ENCODE results near the gene NR4A1. TPM values are rescaled to one million over a fixed set of nuclear protein-coding genes. Genes with fewer than 3 reads are reported as not detected.

The NR4A1 gene
- total RNA-seq, 1 experiment from 2014 or later: 12.5 TPM

DNA sequence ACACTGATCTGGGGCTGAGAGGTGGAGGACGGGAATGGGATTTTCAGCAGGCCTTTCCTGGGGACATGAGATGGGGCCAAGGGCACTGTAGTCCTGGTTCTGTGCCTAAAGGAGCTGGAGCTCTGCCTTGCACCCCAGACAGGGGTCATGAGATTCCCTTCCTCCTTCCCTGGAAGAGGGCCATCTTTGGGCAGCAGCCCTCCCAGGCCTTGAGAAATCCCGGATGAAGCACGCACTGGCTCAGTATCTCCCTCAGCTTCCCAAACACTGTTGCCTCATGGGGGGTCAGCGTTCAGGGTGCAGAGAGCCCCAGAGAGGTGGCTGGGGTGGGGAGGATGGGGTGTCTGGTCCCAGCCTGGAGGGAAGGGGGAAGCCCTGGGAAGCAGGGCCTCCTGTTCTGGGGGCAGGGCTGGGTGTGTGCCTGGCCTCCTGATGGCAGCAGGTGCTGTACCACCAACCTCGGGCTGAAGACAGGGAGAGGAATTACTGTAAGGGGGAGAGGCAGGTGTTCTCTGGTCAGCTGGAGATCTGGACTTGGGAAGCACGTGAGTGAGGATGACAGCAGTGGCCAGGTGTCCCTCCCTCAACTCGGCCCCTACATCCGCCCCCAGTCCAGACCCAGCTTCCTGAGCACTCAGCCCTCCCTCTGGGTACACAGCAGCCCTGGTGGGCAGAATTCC, 8.4 kb upstream of the NR4A1 start:
- Histone ChIP-seq H3K27ac (ENCODE audit: low read depth, low read length, poor library complexity, severe bottlenecking) (no peak overlapping the region), H3K36me3 (ENCODE audit: insufficient read depth, low read length, poor library complexity, severe bottlenecking) (no peaks in the 10 kb centered on the region), H3K9me3 (ENCODE audit: low read depth, low read length, poor library complexity, severe bottlenecking) (no peaks in the 10 kb centered on the region), H3K4me1 (ENCODE audit: insufficient read depth, low read length, poor library complexity, severe bottlenecking) (peaks cover 3% of the 10 kb centered on the region), H3K4me3 (ENCODE audit: low read depth, low read length, poor library complexity, severe bottlenecking) (no peak overlapping the region), H3K27me3 (replicated peaks; ENCODE audit: insufficient read depth, low read depth, low read length, poor library complexity) (no peaks in the 10 kb centered on the region)
- DNase-seq (ENCODE audit: low spot score): no peak
- CTCF ChIA-PET: no interaction called here
- POLR2A ChIA-PET (ENCODE audit: low non-redundant PET): no interaction called here
- intact Hi-C loops (cut with micrococcal nuclease; ENCODE audit: unreplicated experiment): no loop called here
- BruUV-seq (replicated peaks): no TSS peak
- TF ChIP-seq, protein P1, sequence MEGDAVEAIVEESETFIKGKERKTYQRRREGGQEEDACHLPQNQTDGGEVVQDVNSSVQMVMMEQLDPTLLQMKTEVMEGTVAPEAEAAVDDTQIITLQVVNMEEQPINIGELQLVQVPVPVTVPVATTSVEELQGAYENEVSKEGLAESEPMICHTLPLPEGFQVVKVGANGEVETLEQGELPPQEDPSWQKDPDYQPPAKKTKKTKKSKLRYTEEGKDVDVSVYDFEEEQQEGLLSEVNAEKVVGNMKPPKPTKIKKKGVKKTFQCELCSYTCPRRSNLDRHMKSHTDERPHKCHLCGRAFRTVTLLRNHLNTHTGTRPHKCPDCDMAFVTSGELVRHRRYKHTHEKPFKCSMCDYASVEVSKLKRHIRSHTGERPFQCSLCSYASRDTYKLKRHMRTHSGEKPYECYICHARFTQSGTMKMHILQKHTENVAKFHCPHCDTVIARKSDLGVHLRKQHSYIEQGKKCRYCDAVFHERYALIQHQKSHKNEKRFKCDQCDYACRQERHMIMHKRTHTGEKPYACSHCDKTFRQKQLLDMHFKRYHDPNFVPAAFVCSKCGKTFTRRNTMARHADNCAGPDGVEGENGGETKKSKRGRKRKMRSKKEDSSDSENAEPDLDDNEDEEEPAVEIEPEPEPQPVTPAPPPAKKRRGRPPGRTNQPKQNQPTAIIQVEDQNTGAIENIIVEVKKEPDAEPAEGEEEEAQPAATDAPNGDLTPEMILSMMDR (conservative IDR thresholded peaks at IDR 0.05; ENCODE audit: low read depth, low read length): no peak
- TF ChIP-seq EZH2 (IDR thresholded peaks at IDR 0.05; ENCODE audit: borderline replicate concordance, low read depth, low read length, poor library complexity, severe bottlenecking): no peak

DNA sequence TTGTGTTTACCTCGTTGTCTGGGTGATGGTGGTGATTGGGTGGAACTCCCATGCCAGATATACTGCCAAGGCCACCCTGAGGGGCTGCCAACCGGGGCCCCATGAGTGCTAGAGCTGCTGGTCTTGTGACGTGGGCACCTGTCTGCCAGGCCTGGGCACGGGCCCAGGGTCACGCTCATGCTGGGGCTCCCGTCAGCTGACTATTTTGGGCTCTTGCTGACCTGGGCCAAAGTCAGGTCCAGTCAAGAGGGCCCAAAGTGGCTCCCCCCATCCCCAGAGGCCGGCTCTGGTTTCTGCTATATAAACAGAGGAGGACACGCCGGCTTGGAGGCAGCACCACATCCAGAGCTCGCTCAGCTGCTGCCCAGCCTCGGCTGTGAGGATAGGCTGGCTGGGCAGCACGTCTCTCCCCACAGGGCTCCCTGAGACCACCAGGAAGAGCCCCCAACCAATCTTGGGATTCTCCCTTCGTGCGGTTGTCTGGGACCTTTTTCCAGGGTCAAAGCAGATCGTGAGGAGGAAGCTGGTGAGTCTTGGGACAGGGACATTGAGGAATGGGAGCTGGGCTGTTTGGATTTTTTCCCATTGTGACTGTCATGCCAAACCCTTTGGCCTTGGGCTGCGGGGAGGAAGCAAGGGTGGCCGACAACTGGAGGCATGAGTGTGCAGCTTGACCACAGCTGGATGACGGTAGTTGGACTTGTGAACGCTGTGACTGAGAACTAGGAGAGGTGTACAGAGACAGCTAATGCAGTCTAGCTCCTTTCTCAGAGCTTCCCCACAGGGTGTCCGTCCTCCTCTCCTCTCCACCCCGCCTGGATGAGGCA, 7.6 kb upstream of the NR4A1 start:
- CTCF ChIA-PET: no interaction called here
- H3K27ac ChIP-seq (ENCODE audit: low read depth, low read length, poor library complexity, severe bottlenecking): no peak overlapping the region
- POLR2A ChIA-PET (ENCODE audit: low non-redundant PET): no interaction called here
- H3K4me1 ChIP-seq (ENCODE audit: insufficient read depth, low read length, poor library complexity, severe bottlenecking): peaks cover 3% of the 10 kb centered on the region
- TF ChIP-seq, protein P1 (conservative IDR thresholded peaks at IDR 0.05; ENCODE audit: low read depth, low read length): no peak
- TF ChIP-seq EZH2 (IDR thresholded peaks at IDR 0.05; ENCODE audit: borderline replicate concordance, low read depth, low read length, poor library complexity, severe bottlenecking): no peak
- intact Hi-C loops (cut with micrococcal nuclease; ENCODE audit: unreplicated experiment): no loop called here
- no TSS peak for BruUV-seq (replicated peaks)
- no peaks in the 10 kb centered on the region for H3K36me3 ChIP-seq (ENCODE audit: insufficient read depth, low read length, poor library complexity, severe bottlenecking)
- no peaks in the 10 kb centered on the region for H3K27me3 ChIP-seq (replicated peaks; ENCODE audit: insufficient read depth, low read depth, low read length, poor library complexity)
- H3K9me3 ChIP-seq (ENCODE audit: low read depth, low read length, poor library complexity, severe bottlenecking): no peaks in the 10 kb centered on the region
- no peak for DNase-seq (ENCODE audit: low spot score)
- no peak overlapping the region for H3K4me3 ChIP-seq (ENCODE audit: low read depth, low read length, poor library complexity, severe bottlenecking)

DNA sequence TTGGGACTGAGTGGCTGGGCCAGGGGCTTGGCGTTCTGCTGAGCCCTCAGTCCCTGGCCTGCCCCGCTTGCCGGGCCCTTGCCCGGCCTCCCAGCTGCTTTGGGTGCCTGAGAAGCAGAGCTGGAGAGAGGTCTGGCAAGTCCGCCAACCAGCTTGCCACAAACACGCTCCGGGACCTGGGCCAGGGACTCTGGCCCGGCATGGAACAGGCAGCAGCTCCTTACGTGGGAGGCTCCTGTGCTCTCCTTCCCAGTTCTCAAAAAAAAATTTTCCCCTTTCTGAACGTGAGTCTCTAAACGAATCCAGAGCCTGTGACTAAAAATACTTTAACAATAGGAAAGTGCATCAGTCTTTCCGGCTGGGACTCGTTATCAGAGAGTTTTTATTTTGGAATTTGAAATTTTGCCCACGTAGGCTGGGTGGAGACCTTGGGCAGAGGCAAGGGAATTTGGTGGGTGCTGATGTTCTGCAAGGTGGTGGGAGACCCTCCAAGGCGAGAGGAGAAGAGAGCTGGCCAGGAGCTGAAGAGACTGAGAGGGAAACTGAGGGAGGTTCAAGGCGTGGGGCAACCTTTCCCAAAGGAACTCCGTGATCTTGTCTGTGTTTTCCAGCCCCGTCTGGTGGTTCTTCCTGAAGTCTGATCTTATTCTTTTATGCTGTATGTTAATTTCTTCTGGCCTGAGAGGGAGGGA, 6.8 kb upstream of the NR4A1 start:
- no peak for TF ChIP-seq EZH2 (IDR thresholded peaks at IDR 0.05; ENCODE audit: borderline replicate concordance, low read depth, low read length, poor library complexity, severe bottlenecking)
- TF ChIP-seq, protein P1 (conservative IDR thresholded peaks at IDR 0.05; ENCODE audit: low read depth, low read length): no peak
- Histone ChIP-seq H3K4me1 (ENCODE audit: insufficient read depth, low read length, poor library complexity, severe bottlenecking) (no peaks in the 10 kb centered on the region), H3K36me3 (ENCODE audit: insufficient read depth, low read length, poor library complexity, severe bottlenecking) (no peaks in the 10 kb centered on the region), H3K27me3 (replicated peaks; ENCODE audit: insufficient read depth, low read depth, low read length, poor library complexity) (no peaks in the 10 kb centered on the region), H3K4me3 (ENCODE audit: low read depth, low read length, poor library complexity, severe bottlenecking) (no peak overlapping the region), H3K9me3 (ENCODE audit: low read depth, low read length, poor library complexity, severe bottlenecking) (no peaks in the 10 kb centered on the region), H3K27ac (ENCODE audit: low read depth, low read length, poor library complexity, severe bottlenecking) (no peak overlapping the region)
- BruUV-seq (replicated peaks): no TSS peak
- intact Hi-C loops (cut with micrococcal nuclease; ENCODE audit: unreplicated experiment): no loop called here
- no peak for DNase-seq (ENCODE audit: low spot score)
- CTCF ChIA-PET: no interaction called here
- POLR2A ChIA-PET (ENCODE audit: low non-redundant PET): no interaction called here

All from A673 (cell line).